Lung (tissue), 12 donors: ENCODE results near the gene FFAR3. TPM values are rescaled to one million over a fixed set of nuclear protein-coding genes. Genes with fewer than 3 reads are reported as not detected.

Experiments
- ATAC-seq: fragments of 200-7000 bp; cut with Tn5 transposase; one replicate; pipeline ENCODE4 v1.9.1; 2020; ENCODE audit warnings: moderate number of reproducible peaks; ENCODE audit not compliant: insufficient read depth, low FRiP score
- DNase-seq, 3 donors: peaks; one replicate each; pipeline ENCODE4 v3.0.0-alpha.2; 2013 to 2017
- H3K27ac ChIP-seq, 2 donors: one replicate each; pipeline ENCODE4 v1.5.1; 2013; ENCODE audit warnings: mild to moderate bottlenecking in 2 of 2, moderate library complexity in 2 of 2, control low read depth in 1 of 2, inconsistent platforms in 1 of 2, low read depth in 1 of 2, low read length in 1 of 2
- H3K27me3 ChIP-seq, 3 donors: one replicate each; pipeline ENCODE4 v1.5.1; 2013; ENCODE audit warnings: low read length in 2 of 3; ENCODE audit not compliant: control insufficient read depth in 3 of 3, insufficient read depth in 3 of 3
- H3K36me3 ChIP-seq, 4 donors: one replicate each; pipeline ENCODE4 v1.5.1; 2013; ENCODE audit warnings: low read length in 4 of 4, mild to moderate bottlenecking in 1 of 4, moderate library complexity in 1 of 4; ENCODE audit not compliant: control insufficient read depth in 4 of 4, insufficient read depth in 4 of 4
- H3K4me1 ChIP-seq, 5 donors: one replicate each; pipeline ENCODE4 v1.5.1; 2013; ENCODE audit warnings: low read length in 5 of 5, mild to moderate bottlenecking in 2 of 5, moderate library complexity in 1 of 5; ENCODE audit not compliant: control insufficient read depth in 5 of 5, insufficient read depth in 5 of 5
- H3K4me3 ChIP-seq: one replicate; pipeline ENCODE4 v1.5.1; 2013; ENCODE audit warnings: mild to moderate bottlenecking, control low read depth, moderate library complexity
- H3K9ac ChIP-seq, 2 donors: one replicate each; pipeline ENCODE4 v1.5.1; 2013; ENCODE audit warnings: low read length in 2 of 2, control low read depth in 1 of 2; ENCODE audit not compliant: insufficient read depth in 1 of 2
- H3K9me3 ChIP-seq, 4 donors: one replicate each; pipeline ENCODE4 v1.5.1; 2013; ENCODE audit warnings: low read length in 3 of 4, mild to moderate bottlenecking in 1 of 4, moderate library complexity in 1 of 4; ENCODE audit not compliant: control insufficient read depth in 4 of 4, insufficient read depth in 3 of 4
- WGBS, 2 donors: extraction: QIAGEN DNeasy Blood & Tissue Kit; methylation state at CpG; one replicate each; pipeline ENCODE4 v1.1.7; 2013; 5-methylcytosine and 5-hydroxymethylcytosine counted together
- polyA plus RNA-seq, 2 donors: library from polyadenylated mRNA; stranded (reverse); fragments of 200-250 nt; gene quantifications; one replicate each; pipeline ENCODE4 v1.2.1, GENCODE V29; 2013
- total RNA-seq, 2 donors: library from RNA; depleted of rRNA in 1 of 2; stranded (reverse); fragments of >200 nt in 1 of 2; gene quantifications; one replicate each; pipeline ENCODE4 v1.2.1, GENCODE V29; 2014 to 2021
- TF ChIP-seq, protein P1 (sequence below): IDR thresholded peaks from 2 replicates; pipeline ENCODE4 v1.5.1; 2012; ENCODE audit warnings: mild to moderate bottlenecking; ENCODE audit errors: control extremely low read depth, extremely low read depth
- donor health status: control.
- donor health status: control.
- donor health status: Bipolar disorder and iron deficiency.
- donor health status: healthy.
- donor health status: DM: yes; HTN: yes; CAD: no.

The FFAR3 gene
- total and polyA plus RNA-seq, 4 donors: 0.06 to 20.9 (median 0.40) TPM

DNA sequence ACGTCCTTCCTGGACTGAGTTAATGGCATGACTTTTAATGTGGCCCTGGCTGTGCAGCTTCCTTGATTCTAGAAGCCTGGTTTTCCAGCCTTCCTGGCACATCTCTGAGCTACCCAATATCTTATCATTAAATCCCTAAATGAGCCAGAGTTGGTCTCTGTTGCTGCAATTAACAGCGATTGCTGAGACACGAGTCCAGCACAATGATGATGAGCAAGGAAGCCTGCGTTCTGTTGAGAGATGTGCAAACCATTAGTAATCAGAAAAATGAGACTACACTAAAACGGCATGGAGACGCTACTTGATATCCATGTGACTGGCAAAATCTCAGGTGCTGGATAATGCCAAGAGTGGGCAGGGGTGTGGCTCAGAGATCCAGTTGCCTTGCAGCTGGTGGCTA lies 38.8 kb downstream of the FFAR3 start:
- DNase-seq (no peak), ATAC-seq (no peak)
- Histone ChIP-seq H3K27me3 (no peaks in the 10 kb centered on the region), H3K36me3 (no peaks in the 10 kb centered on the region), H3K4me1 (peaks cover 0 to 5% (median 0%) of the 10 kb centered on the region in 5 donors), H3K9me3 (no peaks in the 10 kb centered on the region), H3K4me3 (no peak overlapping the region), H3K9ac (no peak overlapping the region), H3K27ac (no peak overlapping the region)
- TF ChIP-seq, protein P1, sequence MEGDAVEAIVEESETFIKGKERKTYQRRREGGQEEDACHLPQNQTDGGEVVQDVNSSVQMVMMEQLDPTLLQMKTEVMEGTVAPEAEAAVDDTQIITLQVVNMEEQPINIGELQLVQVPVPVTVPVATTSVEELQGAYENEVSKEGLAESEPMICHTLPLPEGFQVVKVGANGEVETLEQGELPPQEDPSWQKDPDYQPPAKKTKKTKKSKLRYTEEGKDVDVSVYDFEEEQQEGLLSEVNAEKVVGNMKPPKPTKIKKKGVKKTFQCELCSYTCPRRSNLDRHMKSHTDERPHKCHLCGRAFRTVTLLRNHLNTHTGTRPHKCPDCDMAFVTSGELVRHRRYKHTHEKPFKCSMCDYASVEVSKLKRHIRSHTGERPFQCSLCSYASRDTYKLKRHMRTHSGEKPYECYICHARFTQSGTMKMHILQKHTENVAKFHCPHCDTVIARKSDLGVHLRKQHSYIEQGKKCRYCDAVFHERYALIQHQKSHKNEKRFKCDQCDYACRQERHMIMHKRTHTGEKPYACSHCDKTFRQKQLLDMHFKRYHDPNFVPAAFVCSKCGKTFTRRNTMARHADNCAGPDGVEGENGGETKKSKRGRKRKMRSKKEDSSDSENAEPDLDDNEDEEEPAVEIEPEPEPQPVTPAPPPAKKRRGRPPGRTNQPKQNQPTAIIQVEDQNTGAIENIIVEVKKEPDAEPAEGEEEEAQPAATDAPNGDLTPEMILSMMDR: no peak
- WGBS, 2 donors: 84 to 93% methylated on average over 6 of the region's 6 CpGs

DNA sequence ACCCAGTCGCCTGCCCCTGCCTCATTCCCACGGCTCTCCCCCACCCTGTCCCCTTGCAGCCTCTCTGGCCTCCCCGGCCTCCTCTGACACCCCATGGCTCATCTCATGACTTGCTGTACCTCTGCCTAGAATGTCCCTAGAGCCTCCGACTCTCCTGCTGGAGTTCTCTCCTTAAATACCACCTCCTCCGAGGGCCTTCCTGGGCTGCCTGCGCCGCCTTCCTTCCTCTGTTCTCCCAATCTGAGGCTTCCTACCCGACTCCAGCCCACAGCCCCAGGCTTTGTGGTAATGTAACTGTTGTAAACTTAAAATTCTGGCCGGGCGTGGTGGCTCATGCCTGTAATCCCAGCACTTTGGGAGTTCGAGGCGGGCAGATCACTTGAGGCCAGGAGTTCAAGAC lies 40.3 kb downstream of the FFAR3 start:
- DNase-seq (no peak), ATAC-seq (no peak)
- Histone ChIP-seq H3K4me3 (no peak overlapping the region), H3K27me3 (no peaks in the 10 kb centered on the region), H3K27ac (no peak overlapping the region), H3K4me1 (peaks cover 0 to 5% (median 3%) of the 10 kb centered on the region in 5 donors), H3K36me3 (no peaks in the 10 kb centered on the region), H3K9me3 (no peaks in the 10 kb centered on the region), H3K9ac (no peak overlapping the region)
- WGBS, 2 donors: 91 to 92% methylated on average over 12 of the region's 12 CpGs
- TF ChIP-seq, protein P1: no peak

DNA sequence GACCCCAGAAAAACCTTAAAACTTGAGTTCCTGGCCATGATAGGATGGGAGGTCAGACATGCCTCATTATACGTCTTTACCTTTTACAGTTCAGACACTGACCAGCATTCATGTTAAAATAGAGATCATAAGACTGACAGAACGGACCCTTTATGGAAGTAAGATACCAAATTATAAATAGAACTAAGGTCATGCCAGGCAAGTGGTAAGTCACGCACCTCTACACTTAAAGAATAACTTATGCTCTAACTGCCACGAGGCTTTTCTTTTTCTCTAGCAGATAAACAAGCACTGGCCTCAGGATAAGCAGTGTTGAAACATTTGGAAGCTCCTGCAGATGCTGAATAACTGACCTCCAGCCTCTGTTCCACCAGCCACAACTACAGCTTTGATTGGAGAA lies 41.0 kb downstream of the FFAR3 start:
- ATAC-seq: no peak
- no peak overlapping the region for H3K9ac ChIP-seq
- H3K27me3 ChIP-seq: no peaks in the 10 kb centered on the region
- peak overlapping the region in 1 of 2 donors; percentile 17 for H3K27ac ChIP-seq
- H3K4me1 ChIP-seq: peaks cover 0 to 5% (median 3%) of the 10 kb centered on the region in 5 donors
- TF ChIP-seq, protein P1: no peak
- no peak overlapping the region for H3K4me3 ChIP-seq
- no peaks in the 10 kb centered on the region for H3K9me3 ChIP-seq
- WGBS, 2 donors: 84 to 88% methylated on average over 4 of the region's 4 CpGs
- DNase-seq: no peak
- no peaks in the 10 kb centered on the region for H3K36me3 ChIP-seq

DNA sequence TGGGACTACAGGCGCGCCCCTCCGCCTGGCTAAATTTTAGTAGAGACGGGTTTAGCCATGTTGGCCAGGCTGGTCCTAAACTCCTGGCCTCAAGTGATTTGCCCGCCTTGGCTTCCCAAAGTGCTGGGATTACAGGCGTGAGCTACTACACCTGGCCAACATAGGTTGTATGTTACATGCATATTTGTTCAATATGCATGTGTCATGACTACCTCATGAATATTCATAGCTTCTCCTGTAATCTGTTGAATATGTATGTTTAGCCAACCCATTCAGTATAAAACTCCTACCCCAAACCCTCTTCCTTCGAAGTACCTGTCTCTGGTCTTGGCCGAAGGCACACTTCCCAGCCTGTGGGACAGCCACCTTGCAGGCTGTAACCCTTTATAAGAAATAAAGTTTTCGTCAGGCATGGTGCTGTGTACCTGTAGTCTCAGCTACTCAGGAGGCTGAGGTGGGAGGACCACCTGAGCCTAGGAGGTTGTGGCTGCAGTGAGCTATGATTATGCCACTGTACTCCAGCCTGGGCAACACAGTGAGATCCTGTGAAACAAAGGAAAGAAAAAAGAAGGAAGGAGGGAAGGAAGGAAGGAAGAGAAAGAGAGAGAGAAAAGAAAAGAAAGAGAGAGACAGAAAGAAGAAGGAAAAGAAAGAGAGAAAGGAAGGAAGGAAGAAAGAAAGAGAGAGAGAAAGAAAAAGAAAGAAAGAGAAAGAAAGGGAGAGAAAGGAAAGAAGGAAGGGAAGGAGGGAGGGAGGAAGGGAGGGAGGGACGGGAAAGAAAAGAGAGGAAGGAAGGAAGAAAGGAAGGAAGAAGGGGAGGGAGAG lies 41.9 kb downstream of the FFAR3 start:
- TF ChIP-seq, protein P1: no peak
- Histone ChIP-seq H3K27me3 (no peaks in the 10 kb centered on the region), H3K4me1 (peaks cover 0 to 5% (median 3%) of the 10 kb centered on the region in 5 donors), H3K9ac (no peak overlapping the region), H3K4me3 (no peak overlapping the region), H3K36me3 (no peaks in the 10 kb centered on the region), H3K9me3 (no peaks in the 10 kb centered on the region), H3K27ac (peak overlapping the region in 1 of 2 donors; percentile 17)
- DNase-seq (no peak), ATAC-seq (no peak)
- 80 to 82% methylated on average over 10 of the region's 10 CpGs for WGBS, 2 donors
